Measurements from ENCODE around the gene MAP1LC3A. TPM values are rescaled to one million over a fixed set of nuclear protein-coding genes. Genes with fewer than 3 reads are reported as not detected.
A peak's percentile ranks its signal among the peaks of the same experiment; 100 is the strongest.

Gene MAP1LC3A
- total RNA-seq, 1 experiment from 2014 or later, result 25.9 TPM

DNA sequence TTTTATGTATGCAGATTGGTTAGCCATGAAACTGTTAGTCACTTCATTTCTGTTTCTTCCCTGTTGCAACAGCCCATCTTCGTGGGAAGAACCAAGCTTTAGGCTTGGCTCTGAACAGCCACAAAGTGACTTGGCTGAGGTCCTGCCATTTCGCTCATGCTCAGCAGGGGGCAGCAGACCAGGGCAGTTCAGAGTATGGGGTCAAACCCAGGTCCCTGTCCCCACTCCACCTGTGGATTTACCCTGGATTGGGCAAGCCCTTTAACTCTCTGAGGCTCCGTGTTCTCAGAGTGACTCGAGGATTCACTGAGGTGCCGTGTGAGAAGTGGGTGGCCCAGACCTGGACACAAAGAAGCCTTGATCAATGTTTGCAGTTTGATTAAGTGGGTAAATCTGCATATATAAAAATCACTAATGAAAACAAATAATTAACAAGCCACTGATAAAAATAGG is 19.8 kb upstream of the MAP1LC3A start:
- H4K5ac ChIP-seq (ENCODE audit: insufficient read length, low read depth, low read length), result no peak overlapping the region
- H3K4ac ChIP-seq (ENCODE audit: low read depth, low read length), result no peak overlapping the region
- H3K27ac ChIP-seq (ENCODE audit: insufficient read length, low read depth, low read length), result no peak overlapping the region
- H3K23me2 ChIP-seq (ENCODE audit: insufficient read length, low read depth, low read length, poor library complexity, severe bottlenecking), result no peaks in the 10 kb centered on the region
- H3K9me3 ChIP-seq (ENCODE audit: control insufficient read depth, low read depth, low read length), result no peaks in the 10 kb centered on the region
- H3K4me1 ChIP-seq (ENCODE audit: insufficient read depth, low read length), result no peaks in the 10 kb centered on the region
- H3K4me2 ChIP-seq (ENCODE audit: insufficient read depth, insufficient read length, low read length), result no peak overlapping the region
- no peak overlapping the region for H2BK20ac ChIP-seq (ENCODE audit: low read depth, low read length, poor library complexity, severe bottlenecking)
- DNase-seq, result peak; percentile 64
- H2BK12ac ChIP-seq (ENCODE audit: insufficient read length, low read depth, low read length), result no peak overlapping the region
- H3K18ac ChIP-seq (ENCODE audit: insufficient read length, low read depth, low read length), result no peak overlapping the region
- peaks cover under 1% of the 10 kb centered on the region in 2 experiments; a peak in 1 of 4 replicates for H3K4me1 Mint-ChIP-seq
- H2AFZ ChIP-seq (ENCODE audit: low read length), result no peak overlapping the region
- no peak overlapping the region for H2BK120ac ChIP-seq (ENCODE audit: low read depth, low read length, poor library complexity, severe bottlenecking)
- no peak overlapping the region for H2BK15ac ChIP-seq (ENCODE audit: low read depth, low read length)
- no peak overlapping the region for H4K8ac ChIP-seq (replicated peaks; ENCODE audit: insufficient read length, low read depth, low read length)
- no peaks in the 10 kb centered on the region for H3K79me2 ChIP-seq (ENCODE audit: insufficient read depth, low read length)
- no CpG with 5 or more reads among the region's 5 CpGs for WGBS (ENCODE audit: extremely low coverage, insufficient read length, low lambda C conversion rate)
- H3K27me3 ChIP-seq (ENCODE audit: insufficient read depth, low read length), result no peaks in the 10 kb centered on the region
- no peak overlapping the region for H3K9ac ChIP-seq (ENCODE audit: extremely low read depth, insufficient read length, low read length)
- H3K14ac ChIP-seq (ENCODE audit: insufficient read depth, low read length), result no peak overlapping the region
- TF ChIP-seq, protein P1, sequence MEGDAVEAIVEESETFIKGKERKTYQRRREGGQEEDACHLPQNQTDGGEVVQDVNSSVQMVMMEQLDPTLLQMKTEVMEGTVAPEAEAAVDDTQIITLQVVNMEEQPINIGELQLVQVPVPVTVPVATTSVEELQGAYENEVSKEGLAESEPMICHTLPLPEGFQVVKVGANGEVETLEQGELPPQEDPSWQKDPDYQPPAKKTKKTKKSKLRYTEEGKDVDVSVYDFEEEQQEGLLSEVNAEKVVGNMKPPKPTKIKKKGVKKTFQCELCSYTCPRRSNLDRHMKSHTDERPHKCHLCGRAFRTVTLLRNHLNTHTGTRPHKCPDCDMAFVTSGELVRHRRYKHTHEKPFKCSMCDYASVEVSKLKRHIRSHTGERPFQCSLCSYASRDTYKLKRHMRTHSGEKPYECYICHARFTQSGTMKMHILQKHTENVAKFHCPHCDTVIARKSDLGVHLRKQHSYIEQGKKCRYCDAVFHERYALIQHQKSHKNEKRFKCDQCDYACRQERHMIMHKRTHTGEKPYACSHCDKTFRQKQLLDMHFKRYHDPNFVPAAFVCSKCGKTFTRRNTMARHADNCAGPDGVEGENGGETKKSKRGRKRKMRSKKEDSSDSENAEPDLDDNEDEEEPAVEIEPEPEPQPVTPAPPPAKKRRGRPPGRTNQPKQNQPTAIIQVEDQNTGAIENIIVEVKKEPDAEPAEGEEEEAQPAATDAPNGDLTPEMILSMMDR (conservative IDR thresholded peaks at IDR 0.05), result peak; percentile 84
- no peak overlapping the region for H2BK5ac ChIP-seq (ENCODE audit: insufficient read length, low read length)
- no peak overlapping the region for H3K4me3 Mint-ChIP-seq
- no peaks in the 10 kb centered on the region; the same call in 1 of the 2 replicates for H3K27me3 Mint-ChIP-seq (ENCODE audit: low read depth)
- H3K36me3 Mint-ChIP-seq (ENCODE audit: insufficient read depth in 1 of 3, low read depth in 3 of 3), result peaks cover 37 to 72% (median 50%) of the 10 kb centered on the region in 3 experiments; a peak in 6 of 7 replicates
- H3K9me3 Mint-ChIP-seq, result no peaks in the 10 kb centered on the region
- no peak overlapping the region for H3K56ac ChIP-seq (ENCODE audit: insufficient read length, low read depth, low read length)
- H4K20me1 ChIP-seq (ENCODE audit: control insufficient read depth, insufficient read depth, insufficient read length), result no peaks in the 10 kb centered on the region
- H3K27ac Mint-ChIP-seq, result no peak overlapping the region
- no peak overlapping the region for H2AK5ac ChIP-seq (ENCODE audit: insufficient read length, low read length)
- no peak overlapping the region for H3T11ph ChIP-seq (ENCODE audit: low read length)
- H3K79me1 ChIP-seq (ENCODE audit: insufficient read depth, low read depth, low read length, poor library complexity, severe bottlenecking), result no peaks in the 10 kb centered on the region
- H4K91ac ChIP-seq (ENCODE audit: insufficient read length, low read depth, low read length), result no peak overlapping the region
- no peak overlapping the region for H3K23ac ChIP-seq (ENCODE audit: insufficient read length, low read depth, low read length)
